CD8-positive, alpha-beta memory T cell (primary cell): Measurements from ENCODE around the gene NUP58. TPM values are rescaled to one million over a fixed set of nuclear protein-coding genes. Genes with fewer than 3 reads are reported as not detected.
A peak's percentile ranks its signal among the peaks of the same experiment; 100 is the strongest.

Experiments
- CTCF ChIA-PET: fragments of 350-600 bp; sonication (Branson Sonifier 250); formaldehyde crosslinking; loops from one replicate; lab custom pipeline; 2021; ENCODE audit warnings: antibody characterized with exemption; lab: Charles Lee
- POLR2A ChIA-PET: fragments of 350-600 bp; sonication (Branson Sonifier 250); formaldehyde crosslinking; loops from one replicate; lab custom pipeline; 2021; ENCODE audit warnings: antibody characterized with exemption; lab: Charles Lee
- DNase-seq, 5 donors: peaks; one replicate each; pipeline versions ENCODE4 v3.0.0 to v3.0.0-alpha.2; 2020 to 2022; ENCODE audit warnings: mixed read lengths in 1 of 5
- H3K27ac ChIP-seq: one replicate; pipeline ENCODE4 v1.7.0; 2013; ENCODE audit warnings: low read depth, mild to moderate bottlenecking, low read length, moderate library complexity
- H3K27me3 ChIP-seq: 2 replicates; pipeline ENCODE4 v1.7.0; 2013; ENCODE audit warnings: low read length, mild to moderate bottlenecking; ENCODE audit not compliant: insufficient read depth, poor library complexity, severe bottlenecking
- H3K36me3 ChIP-seq: 2 replicates; pipeline ENCODE4 v1.7.0; 2013; ENCODE audit warnings: mild to moderate bottlenecking, low read length, moderate library complexity; ENCODE audit not compliant: insufficient read depth
- H3K4me1 ChIP-seq: 2 replicates; pipeline ENCODE4 v1.7.0; 2013; ENCODE audit warnings: mild to moderate bottlenecking, low read length, moderate library complexity; ENCODE audit not compliant: insufficient read depth
- H3K4me3 ChIP-seq: 2 replicates; pipeline ENCODE4 v1.7.0; 2013; ENCODE audit warnings: mild to moderate bottlenecking, low read length
- H3K9me3 ChIP-seq: 2 replicates; pipeline ENCODE4 v1.7.0; 2013; ENCODE audit warnings: mild to moderate bottlenecking, low read length
- H3K27ac Mint-ChIP-seq, 8 donors: one replicate each; pipeline ENCODE4 v1.8.0; 2020 to 2021; ENCODE audit warnings: mixed read lengths in 8 of 8, mild to moderate bottlenecking in 6 of 8, inconsistent platforms in 3 of 8, moderate library complexity in 3 of 8
- H3K27me3 Mint-ChIP-seq, 2 donors: one replicate each; pipeline ENCODE4 v1.8.0; 2020 to 2021; ENCODE audit warnings: mixed read lengths in 2 of 2, mild to moderate bottlenecking in 1 of 2, moderate library complexity in 1 of 2
- H3K36me3 Mint-ChIP-seq, 3 donors: one replicate each; pipeline ENCODE4 v1.8.0; 2020 to 2021; ENCODE audit warnings: mixed read lengths in 3 of 3, inconsistent platforms in 1 of 3, mild to moderate bottlenecking in 1 of 3
- H3K4me1 Mint-ChIP-seq, 3 donors: one replicate each; pipeline ENCODE4 v1.8.0; 2020 to 2021; ENCODE audit warnings: mixed read lengths in 3 of 3, inconsistent platforms in 1 of 3, mild to moderate bottlenecking in 1 of 3
- H3K4me3 Mint-ChIP-seq, 7 donors: one replicate each; pipeline ENCODE4 v1.8.0; 2020 to 2021; ENCODE audit warnings: mixed read lengths in 7 of 7, mild to moderate bottlenecking in 6 of 7, moderate library complexity in 4 of 7, inconsistent platforms in 2 of 7
- H3K9me3 Mint-ChIP-seq, 5 donors: one replicate each; pipeline ENCODE4 v1.8.0; 2020 to 2022; ENCODE audit warnings: mixed read lengths in 5 of 5, mild to moderate bottlenecking in 3 of 5, moderate library complexity in 2 of 5, inconsistent platforms in 1 of 5
- polyA plus RNA-seq: library from polyadenylated mRNA; unstranded; fragments of 300-500 nt; fragmentation: Illumina TruSeq; gene quantifications from one replicate; pipeline ENCODE4 v1.2.3, GENCODE V29; 2021
- total RNA-seq, 2 experiments: library from RNA; stranded (reverse); gene quantifications; one replicate each; pipeline ENCODE4 v1.2.3, GENCODE V29; 2021

The NUP58 gene
- total and polyA plus RNA-seq, 3 experiments from 2014 or later: 14.5 to 124 (median 123) TPM

- peaks cover 6 to 24% (median 13%) of the 10 kb centered on the region in 3 donors for H3K4me1 Mint-ChIP-seq
- H3K9me3 Mint-ChIP-seq: no peaks in the 10 kb centered on the region
- H3K36me3 ChIP-seq: peaks cover 16% of the 10 kb centered on the region
- no peaks in the 10 kb centered on the region for H3K27me3 ChIP-seq
- no peak overlapping the region for H3K4me3 Mint-ChIP-seq
- DNase-seq: no peak
- no peaks in the 10 kb centered on the region for H3K9me3 ChIP-seq
- H3K36me3 Mint-ChIP-seq: peaks cover 3 to 80% (median 20%) of the 10 kb centered on the region in 3 donors
- CTCF ChIA-PET: interaction anchor here (0.6 to 1.9 kb wide), 2 partner anchors 18 to 23 kb away, joined by 4 to 6 read pairs; no protein-coding TSS in a partner anchor
- POLR2A ChIA-PET: no interaction called here
- H3K27ac ChIP-seq: no peak overlapping the region
- H3K27me3 Mint-ChIP-seq: peaks cover 0 to under 1% of the 10 kb centered on the region in 2 donors
- peak overlapping the region in 1 of 8 donors; percentile 8 for H3K27ac Mint-ChIP-seq
- no peaks in the 10 kb centered on the region for H3K4me1 ChIP-seq
- no peak overlapping the region for H3K4me3 ChIP-seq
Measured at GRCh38 chr13:25268561-25268960, 32.9 kb upstream of the NUP58 start.

GRCh38 chr13:25276748-25277147 lies 24.7 kb upstream of the NUP58 start:
- CTCF ChIA-PET: interaction anchor here (0.8 kb wide), 1 partner anchor 10 kb away, joined by 3 read pairs; no protein-coding TSS in a partner anchor
- peak overlapping the region in 3 of 8 donors; percentile 0 to 51 (median 6) for H3K27ac Mint-ChIP-seq
- no peak for DNase-seq

GRCh38 chr13:25280396-25280795 lies 21.0 kb upstream of the NUP58 start:
- no peak for DNase-seq
- Histone ChIP-seq H3K27me3 (no peaks in the 10 kb centered on the region), H3K9me3 (no peaks in the 10 kb centered on the region), H3K4me3 (no peak overlapping the region), H3K27ac (no peak overlapping the region), H3K4me1 (peaks cover 35% of the 10 kb centered on the region), H3K36me3 (no peaks in the 10 kb centered on the region)
- ChIA-PET POLR2A (no interaction called here), CTCF (no interaction called here)
- Mint-ChIP-seq H3K4me1 (peaks cover 67 to 91% (median 90%) of the 10 kb centered on the region in 3 donors), H3K27ac (peak overlapping the region in 4 of 8 donors; percentile 2 to 55 (median 40)), H3K4me3 (no peak overlapping the region), H3K27me3 (no peaks in the 10 kb centered on the region), H3K9me3 (no peaks in the 10 kb centered on the region), H3K36me3 (peaks cover 0 to 28% (median 9%) of the 10 kb centered on the region in 3 donors)

More at GRCh38 chr13:25276748-25277147, 24.7 kb upstream of the NUP58 start:
- Mint-ChIP-seq H3K4me1 (peaks cover 44 to 69% (median 63%) of the 10 kb centered on the region in 3 donors), H3K4me3 (no peak overlapping the region), H3K27me3 (peaks cover 0 to 1% of the 10 kb centered on the region in 2 donors), H3K36me3 (peaks cover 0 to 35% (median 6%) of the 10 kb centered on the region in 3 donors), H3K9me3 (no peaks in the 10 kb centered on the region)
- no peaks in the 10 kb centered on the region for H3K9me3 ChIP-seq
- no peak overlapping the region for H3K4me3 ChIP-seq
- no peaks in the 10 kb centered on the region for H3K27me3 ChIP-seq
- POLR2A ChIA-PET: no interaction called here
- H3K4me1 ChIP-seq: peaks cover 26% of the 10 kb centered on the region
- peaks cover 14% of the 10 kb centered on the region for H3K36me3 ChIP-seq
- H3K27ac ChIP-seq: no peak overlapping the region

DNA sequence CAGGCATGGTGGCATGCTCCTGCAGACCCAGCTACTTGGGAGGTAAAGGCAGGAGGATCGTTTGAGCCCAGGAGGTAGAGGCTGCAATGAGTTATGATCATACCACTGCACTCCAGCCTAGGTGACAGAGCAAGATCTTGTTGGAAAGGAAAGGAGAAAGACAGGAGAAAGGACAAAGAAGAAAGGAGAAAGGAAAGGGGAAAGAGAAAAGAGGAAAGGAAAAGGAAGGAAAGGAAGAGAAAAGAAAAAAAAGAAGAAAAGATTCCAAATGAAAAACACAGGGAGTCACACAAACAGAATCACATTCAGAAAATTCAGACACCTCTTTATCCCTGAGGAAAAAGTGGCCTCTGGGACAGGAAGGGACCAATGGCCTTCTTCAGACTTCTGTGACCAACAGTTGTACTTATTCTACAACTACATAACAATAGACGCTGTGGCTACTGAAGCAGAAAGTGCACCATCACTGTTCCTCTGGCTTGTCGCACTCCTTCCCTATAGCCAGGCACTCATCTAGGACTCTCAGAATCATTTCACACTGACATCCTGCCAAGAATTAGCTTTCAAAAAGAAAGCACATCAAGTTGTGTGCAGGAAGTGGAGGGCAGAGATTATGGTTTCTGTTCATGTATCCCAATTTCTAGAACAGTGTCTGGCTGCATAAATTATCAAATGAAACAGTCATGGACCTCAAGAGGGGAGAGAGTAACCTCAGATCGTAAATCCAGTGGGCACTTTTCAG lies 20.1 kb upstream of the NUP58 start:
- Mint-ChIP-seq H3K27me3 (no peaks in the 10 kb centered on the region), H3K36me3 (peaks cover 0 to 30% (median 9%) of the 10 kb centered on the region in 3 donors), H3K4me1 (peaks cover 69 to 95% (median 94%) of the 10 kb centered on the region in 3 donors), H3K27ac (peak overlapping the region; percentile 1 to 78 (median 38)), H3K9me3 (no peaks in the 10 kb centered on the region), H3K4me3 (peak overlapping the region in 2 of 7 donors; percentile 38 to 53)
- Histone ChIP-seq H3K4me3 (no peak overlapping the region), H3K27ac (no peak overlapping the region), H3K36me3 (no peaks in the 10 kb centered on the region), H3K27me3 (no peaks in the 10 kb centered on the region), H3K4me1 (peaks cover 41% of the 10 kb centered on the region), H3K9me3 (no peaks in the 10 kb centered on the region)
- ChIA-PET CTCF (no interaction called here), POLR2A (no interaction called here)
- DNase-seq: no peak

- no peak for DNase-seq
- no peak overlapping the region for H3K27ac ChIP-seq
Measured at GRCh38 chr13:25281935-25282332, 19.5 kb upstream of the NUP58 start.

DNA sequence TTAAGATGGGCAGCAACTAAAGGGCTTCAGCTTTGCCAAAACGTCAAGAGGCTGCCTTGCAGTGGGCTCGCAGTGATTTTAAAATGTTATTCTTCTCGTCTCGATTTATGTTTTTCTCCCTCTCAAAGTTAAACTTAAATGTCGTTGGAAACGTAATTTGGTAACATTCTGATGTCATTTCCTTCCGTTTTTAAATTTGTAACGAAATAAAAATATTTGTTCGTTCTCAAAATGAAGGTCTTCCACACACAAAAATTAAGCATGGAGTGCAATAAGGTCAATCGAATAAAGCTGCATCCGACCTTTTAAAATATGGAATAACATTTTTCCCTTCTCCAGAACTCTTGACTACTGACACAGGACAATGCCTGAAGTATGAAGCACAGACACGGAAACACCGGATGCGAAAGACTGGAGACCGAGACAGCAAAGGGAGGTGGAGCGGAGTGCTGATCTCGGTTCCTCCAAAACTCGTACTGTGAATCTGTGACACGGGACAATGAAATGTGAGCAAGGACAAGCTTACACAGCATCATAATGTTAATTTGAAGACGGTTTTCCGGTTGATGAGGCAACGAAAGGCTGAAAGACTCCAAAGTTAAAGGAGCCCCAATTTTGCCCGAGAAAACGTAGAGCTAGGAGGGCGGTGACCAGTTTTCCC lies 15.0 kb upstream of the NUP58 start:
- Mint-ChIP-seq H3K9me3 (no peaks in the 10 kb centered on the region), H3K4me1 (peaks cover 42 to 59% (median 56%) of the 10 kb centered on the region in 3 donors)

More at GRCh38 chr13:25281935-25282332, 19.5 kb upstream of the NUP58 start:
- H3K4me3 ChIP-seq: no peak overlapping the region
- no peaks in the 10 kb centered on the region for H3K27me3 Mint-ChIP-seq
- peaks cover 66 to 93% (median 91%) of the 10 kb centered on the region in 3 donors for H3K4me1 Mint-ChIP-seq
- peak overlapping the region in 7 of 8 donors; percentile 6 to 89 (median 35) for H3K27ac Mint-ChIP-seq
- ChIA-PET CTCF (no interaction called here), POLR2A (no interaction called here)
- peaks cover 38% of the 10 kb centered on the region for H3K4me1 ChIP-seq
- no peaks in the 10 kb centered on the region for H3K36me3 ChIP-seq
- H3K4me3 Mint-ChIP-seq: peak overlapping the region in 2 of 7 donors; percentile 38 to 65
- H3K9me3 Mint-ChIP-seq: no peaks in the 10 kb centered on the region
- H3K36me3 Mint-ChIP-seq: peaks cover 0 to 35% (median 9%) of the 10 kb centered on the region in 3 donors
- H3K27me3 ChIP-seq: no peaks in the 10 kb centered on the region
- H3K9me3 ChIP-seq: no peaks in the 10 kb centered on the region

GRCh38 chr13:25286969-25287961 lies 14.2 kb upstream of the NUP58 start, which contains the start of gene MTMR6:
Gene MTMR6 (minus strand): TSS chr13:25287488. CDS start chr13:25287247, 241 bp downstream.
- H3K27me3 ChIP-seq: no peaks in the 10 kb centered on the region
- H3K27ac ChIP-seq: peak within 1 kb of the TSS; percentile 99
- H3K4me1 ChIP-seq: peaks cover 17% of the 10 kb centered on the region
- H3K27ac Mint-ChIP-seq: peak within 1 kb of the TSS; percentile 96 to 99 (median 98)
- CTCF ChIA-PET: interaction anchor here (0.7 to 5.0 kb wide), 8 partner anchors 9 to 26 kb away, joined by 3 to 49 read pairs (median 4); partner anchors contain the start of gene NUP58
- peak within 1 kb of the TSS; percentile 96 for H3K4me3 ChIP-seq
- POLR2A ChIA-PET: interaction anchor here (1.8 kb wide), 1 partner anchor 15 kb away, joined by 12 read pairs; the partner anchor contains the start of gene NUP58
- H3K36me3 ChIP-seq: no peaks in the 10 kb centered on the region
- peaks cover 8 to 20% of the 10 kb centered on the region in 2 donors for H3K27me3 Mint-ChIP-seq
- H3K9me3 Mint-ChIP-seq: no peaks in the 10 kb centered on the region
- H3K36me3 Mint-ChIP-seq: peaks cover 0 to 24% (median 5%) of the 10 kb centered on the region in 3 donors
- DNase-seq: peak; percentile 91 to 96 (median 92)
- peak within 1 kb of the TSS; percentile 92 to 99 (median 97) for H3K4me3 Mint-ChIP-seq
- no peaks in the 10 kb centered on the region for H3K9me3 ChIP-seq
- H3K4me1 Mint-ChIP-seq: peaks cover 34 to 51% (median 47%) of the 10 kb centered on the region in 3 donors

More for the DNA sequence above, 15.0 kb upstream of the NUP58 start:
- H3K4me3 Mint-ChIP-seq: peak overlapping the region; percentile 92 to 99 (median 97)
- CTCF ChIA-PET: interaction anchor here (0.7 to 5.0 kb wide), 4 partner anchors 10 to 18 kb away, joined by 3 to 49 read pairs (median 5); partner anchors contain the start of gene NUP58
- POLR2A ChIA-PET: interaction anchor here (1.2 to 1.8 kb wide), 2 partner anchors 15 to 17 kb away, joined by 3 to 12 read pairs; partner anchors contain the start of gene NUP58
- H3K36me3 Mint-ChIP-seq: peaks cover 0 to 31% (median 5%) of the 10 kb centered on the region in 3 donors
- H3K27me3 Mint-ChIP-seq: peaks cover 7 to 15% of the 10 kb centered on the region in 2 donors
- Histone ChIP-seq H3K4me1 (peaks cover 25% of the 10 kb centered on the region), H3K27ac (peak overlapping the region; percentile 99), H3K27me3 (no peaks in the 10 kb centered on the region), H3K9me3 (no peaks in the 10 kb centered on the region), H3K4me3 (peak overlapping the region; percentile 96), H3K36me3 (no peaks in the 10 kb centered on the region)
- peak overlapping the region; percentile 96 to 99 (median 98) for H3K27ac Mint-ChIP-seq
- DNase-seq: peak; percentile 7 to 67 (median 47)
